Measurements from ENCODE around the gene SLC35G3.
"Not testable (repeated sequence)": the region's sequence is repeated elsewhere in the genome, so short reads cannot be mapped to it uniquely, and the experiment has no call there.

- TF ChIP-seq POLR2A, POLR2AphosphoS5 (IDR thresholded peaks at IDR 0.05; ENCODE audit: low read depth, low read length): not testable (repeated sequence)
These were observed 8.4 kb upstream of the SLC35G3 start for GRCh38 chr17:35202582-35202981.
